Suprapubic skin (tissue), 3 donors: Measurements from ENCODE around the gene LRP8.

Experiments used
- CTCF ChIP-seq, 2 donors: fragments of 200-600 bp in 1 of 2; fragments of 450-650 bp in 1 of 2; sonication (generic) in 1 of 2; IDR thresholded peaks; one replicate each; pipeline ENCODE4 v1.5.1; 2016 to 2019; ENCODE audit warnings: antibody characterized with exemption in 2 of 2, mild to moderate bottlenecking in 1 of 2, moderate library complexity in 1 of 2
- POLR2A ChIP-seq, 2 donors: fragments of 450-650 bp; IDR thresholded peaks; one replicate each; pipeline ENCODE4 v1.6.1; 2017; ENCODE audit warnings: antibody characterized with exemption in 2 of 2, mild to moderate bottlenecking in 2 of 2, moderate library complexity in 2 of 2

GRCh38 chr1:53298045-53298637 lies 29.7 kb downstream of the LRP8 start:
- TF ChIP-seq CTCF (IDR thresholded peaks at IDR 0.05) (no peak), POLR2A (IDR thresholded peaks at IDR 0.05) (no peak)
